GM19463 (cell line): ENCODE data around the gene FAM193B.

Experiments used
- ATAC-seq: cut with Tn5 transposase; IDR thresholded peaks from one replicate; pipeline ENCODE4 v1.9.1; 2021; ENCODE audit warnings: mild to moderate bottlenecking, moderate library complexity; ENCODE audit not compliant: unreplicated experiment

FAM193B gene

GRCh38 chr5:177516601-177517568 is 37.5 kb downstream of the FAM193B start, which contains the start of gene DDX41:
DDX41 (minus strand) TSS chr5:177516961; CDS start chr5:177516945, 16 bp downstream.
- peak; percentile 81 for ATAC-seq

- ATAC-seq: no peak
Measured at GRCh38 chr5:177515580-177515979, 38.8 kb downstream of the FAM193B start.

- ATAC-seq: no peak
Measured at GRCh38 chr5:177514541-177514940, 39.8 kb downstream of the FAM193B start.

- no peak for ATAC-seq
Measured at GRCh38 chr5:177513500-177513899, 40.9 kb downstream of the FAM193B start.

- no peak for ATAC-seq
Measured at GRCh38 chr5:177512736-177513380, 41.5 kb downstream of the FAM193B start.

- no peak for ATAC-seq
Measured at GRCh38 chr5:177511796-177512675, 42.3 kb downstream of the FAM193B start.

GRCh38 chr5:177511181-177511580 is 43.2 kb downstream of the FAM193B start:
- ATAC-seq: no peak

- peak; percentile 30 for ATAC-seq
Measured at GRCh38 chr5:177510567-177511053, 43.8 kb downstream of the FAM193B start.

- ATAC-seq: peak; percentile 32
Measured at GRCh38 chr5:177509991-177510566, 44.3 kb downstream of the FAM193B start.

GRCh38 chr5:177509381-177509951 is 44.9 kb downstream of the FAM193B start, which contains the start of gene DOK3:
DOK3 (minus strand) TSS chr5:177509826; CDS start chr5:177509540, 286 bp downstream.
- ATAC-seq: peak; percentile 30

GRCh38 chr5:177508837-177509236 is 45.5 kb downstream of the FAM193B start:
- ATAC-seq: peak; percentile 35

- ATAC-seq: no peak
Measured at GRCh38 chr5:177508221-177508611, 46.1 kb downstream of the FAM193B start.

- ATAC-seq: no peak
Measured at GRCh38 chr5:177507596-177508220, 46.7 kb downstream of the FAM193B start.

GRCh38 chr5:177507165-177507564 is 47.2 kb downstream of the FAM193B start:
- no peak for ATAC-seq

GRCh38 chr5:177505075-177505474 is 49.3 kb downstream of the FAM193B start:
- ATAC-seq: no peak

GRCh38 chr5:177504086-177505056 is 50.0 kb downstream of the FAM193B start:
- ATAC-seq: no peak

GRCh38 chr5:177503351-177504085 is 50.8 kb downstream of the FAM193B start:
- no peak for ATAC-seq

- no peak for ATAC-seq
Measured at GRCh38 chr5:177502886-177503285, 51.5 kb downstream of the FAM193B start.
